Measurements from ENCODE around the gene PCBP3. TPM values are rescaled to one million over a fixed set of nuclear protein-coding genes. Genes with fewer than 3 reads are reported as not detected.

PCBP3 gene
- polyA plus RNA-seq, 1 donor from 2014 or later, result 1.7 TPM

DNA sequence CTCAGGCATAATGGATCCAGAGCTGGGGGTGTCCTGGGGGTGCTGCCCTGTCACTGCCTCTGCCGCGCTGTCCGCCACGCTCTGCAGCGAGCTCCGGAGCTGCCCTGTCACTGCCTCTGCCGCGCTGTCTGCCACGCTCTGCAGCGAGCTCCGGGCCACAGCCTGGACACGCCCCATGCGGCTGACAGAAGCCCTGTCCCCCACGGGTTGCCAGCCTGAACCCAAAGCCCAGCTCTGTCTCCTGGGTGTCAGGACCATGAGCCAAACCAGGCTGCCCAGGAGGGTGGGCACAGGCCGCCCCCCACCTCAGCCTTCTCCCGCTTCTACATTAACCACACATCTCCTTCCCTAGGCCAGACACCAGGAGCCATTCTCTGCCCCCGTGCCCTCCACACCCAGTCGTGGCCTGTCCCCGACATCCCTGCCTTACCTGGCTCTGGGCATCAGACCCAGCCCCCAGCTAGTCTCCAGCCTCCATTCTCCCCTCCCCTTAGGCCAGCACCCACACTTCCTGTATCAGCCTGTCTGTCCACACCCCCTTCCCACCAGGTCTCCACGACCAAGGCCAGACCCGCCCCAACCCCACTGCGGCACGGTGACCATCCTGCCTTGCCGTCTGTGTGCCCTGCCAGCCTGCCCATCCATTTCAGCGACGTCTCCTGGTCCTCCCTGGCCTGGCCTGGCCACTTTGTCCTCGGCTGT lies 265.2 kb downstream of the PCBP3 start:
- Histone ChIP-seq H3K36me3 (ENCODE audit: insufficient read depth, low read length) (no peaks in the 10 kb centered on the region), H3F3A (ENCODE audit: insufficient read depth, low read length, poor library complexity, severe bottlenecking) (no peaks in the 10 kb centered on the region), H2AFZ (ENCODE audit: low read depth, low read length) (no peak overlapping the region), H3K27ac (ENCODE audit: low read length) (no peak overlapping the region), H3K9ac (ENCODE audit: low read length) (no peak overlapping the region), H3K4me3 (ENCODE audit: low read length) (no peak overlapping the region), H3K9me2 (ENCODE audit: insufficient read depth, low read length) (no peaks in the 10 kb centered on the region), H4K20me1 (ENCODE audit: insufficient read depth) (no peaks in the 10 kb centered on the region), H3K9me3 (ENCODE audit: low read length) (no peaks in the 10 kb centered on the region), H3K79me2 (replicated peaks; ENCODE audit: insufficient read depth, low read length) (no peaks in the 10 kb centered on the region), H3K4me2 (ENCODE audit: low read length) (no peak overlapping the region), H3K27me3 (ENCODE audit: insufficient read depth, low read depth, low read length) (no peaks in the 10 kb centered on the region)
- no peak for TF ChIP-seq POLR2AphosphoS5 (IDR thresholded peaks at IDR 0.05)
- TF ChIP-seq EZH2 (IDR thresholded peaks at IDR 0.05; ENCODE audit: borderline replicate concordance, insufficient read depth, low read length, poor library complexity, severe bottlenecking), result no peak
- no peak for TF ChIP-seq MXI1 (conservative IDR thresholded peaks at IDR 0.05; ENCODE audit: poor library complexity, severe bottlenecking)
- TF ChIP-seq SMC3 (conservative IDR thresholded peaks at IDR 0.05; ENCODE audit: poor library complexity), result no peak
- TF ChIP-seq, protein P1, sequence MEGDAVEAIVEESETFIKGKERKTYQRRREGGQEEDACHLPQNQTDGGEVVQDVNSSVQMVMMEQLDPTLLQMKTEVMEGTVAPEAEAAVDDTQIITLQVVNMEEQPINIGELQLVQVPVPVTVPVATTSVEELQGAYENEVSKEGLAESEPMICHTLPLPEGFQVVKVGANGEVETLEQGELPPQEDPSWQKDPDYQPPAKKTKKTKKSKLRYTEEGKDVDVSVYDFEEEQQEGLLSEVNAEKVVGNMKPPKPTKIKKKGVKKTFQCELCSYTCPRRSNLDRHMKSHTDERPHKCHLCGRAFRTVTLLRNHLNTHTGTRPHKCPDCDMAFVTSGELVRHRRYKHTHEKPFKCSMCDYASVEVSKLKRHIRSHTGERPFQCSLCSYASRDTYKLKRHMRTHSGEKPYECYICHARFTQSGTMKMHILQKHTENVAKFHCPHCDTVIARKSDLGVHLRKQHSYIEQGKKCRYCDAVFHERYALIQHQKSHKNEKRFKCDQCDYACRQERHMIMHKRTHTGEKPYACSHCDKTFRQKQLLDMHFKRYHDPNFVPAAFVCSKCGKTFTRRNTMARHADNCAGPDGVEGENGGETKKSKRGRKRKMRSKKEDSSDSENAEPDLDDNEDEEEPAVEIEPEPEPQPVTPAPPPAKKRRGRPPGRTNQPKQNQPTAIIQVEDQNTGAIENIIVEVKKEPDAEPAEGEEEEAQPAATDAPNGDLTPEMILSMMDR (IDR thresholded peaks at IDR 0.05; ENCODE audit: poor library complexity, severe bottlenecking), result no peak
- TF ChIP-seq EP300 (conservative IDR thresholded peaks at IDR 0.05; ENCODE audit: poor library complexity, severe bottlenecking), result no peak
- TF ChIP-seq, protein P2, sequence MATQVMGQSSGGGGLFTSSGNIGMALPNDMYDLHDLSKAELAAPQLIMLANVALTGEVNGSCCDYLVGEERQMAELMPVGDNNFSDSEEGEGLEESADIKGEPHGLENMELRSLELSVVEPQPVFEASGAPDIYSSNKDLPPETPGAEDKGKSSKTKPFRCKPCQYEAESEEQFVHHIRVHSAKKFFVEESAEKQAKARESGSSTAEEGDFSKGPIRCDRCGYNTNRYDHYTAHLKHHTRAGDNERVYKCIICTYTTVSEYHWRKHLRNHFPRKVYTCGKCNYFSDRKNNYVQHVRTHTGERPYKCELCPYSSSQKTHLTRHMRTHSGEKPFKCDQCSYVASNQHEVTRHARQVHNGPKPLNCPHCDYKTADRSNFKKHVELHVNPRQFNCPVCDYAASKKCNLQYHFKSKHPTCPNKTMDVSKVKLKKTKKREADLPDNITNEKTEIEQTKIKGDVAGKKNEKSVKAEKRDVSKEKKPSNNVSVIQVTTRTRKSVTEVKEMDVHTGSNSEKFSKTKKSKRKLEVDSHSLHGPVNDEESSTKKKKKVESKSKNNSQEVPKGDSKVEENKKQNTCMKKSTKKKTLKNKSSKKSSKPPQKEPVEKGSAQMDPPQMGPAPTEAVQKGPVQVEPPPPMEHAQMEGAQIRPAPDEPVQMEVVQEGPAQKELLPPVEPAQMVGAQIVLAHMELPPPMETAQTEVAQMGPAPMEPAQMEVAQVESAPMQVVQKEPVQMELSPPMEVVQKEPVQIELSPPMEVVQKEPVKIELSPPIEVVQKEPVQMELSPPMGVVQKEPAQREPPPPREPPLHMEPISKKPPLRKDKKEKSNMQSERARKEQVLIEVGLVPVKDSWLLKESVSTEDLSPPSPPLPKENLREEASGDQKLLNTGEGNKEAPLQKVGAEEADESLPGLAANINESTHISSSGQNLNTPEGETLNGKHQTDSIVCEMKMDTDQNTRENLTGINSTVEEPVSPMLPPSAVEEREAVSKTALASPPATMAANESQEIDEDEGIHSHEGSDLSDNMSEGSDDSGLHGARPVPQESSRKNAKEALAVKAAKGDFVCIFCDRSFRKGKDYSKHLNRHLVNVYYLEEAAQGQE (IDR thresholded peaks at IDR 0.05; ENCODE audit: borderline replicate concordance), result no peak
- no peak for TF ChIP-seq TAF1 (IDR thresholded peaks at IDR 0.05; ENCODE audit: low read depth)

DNA sequence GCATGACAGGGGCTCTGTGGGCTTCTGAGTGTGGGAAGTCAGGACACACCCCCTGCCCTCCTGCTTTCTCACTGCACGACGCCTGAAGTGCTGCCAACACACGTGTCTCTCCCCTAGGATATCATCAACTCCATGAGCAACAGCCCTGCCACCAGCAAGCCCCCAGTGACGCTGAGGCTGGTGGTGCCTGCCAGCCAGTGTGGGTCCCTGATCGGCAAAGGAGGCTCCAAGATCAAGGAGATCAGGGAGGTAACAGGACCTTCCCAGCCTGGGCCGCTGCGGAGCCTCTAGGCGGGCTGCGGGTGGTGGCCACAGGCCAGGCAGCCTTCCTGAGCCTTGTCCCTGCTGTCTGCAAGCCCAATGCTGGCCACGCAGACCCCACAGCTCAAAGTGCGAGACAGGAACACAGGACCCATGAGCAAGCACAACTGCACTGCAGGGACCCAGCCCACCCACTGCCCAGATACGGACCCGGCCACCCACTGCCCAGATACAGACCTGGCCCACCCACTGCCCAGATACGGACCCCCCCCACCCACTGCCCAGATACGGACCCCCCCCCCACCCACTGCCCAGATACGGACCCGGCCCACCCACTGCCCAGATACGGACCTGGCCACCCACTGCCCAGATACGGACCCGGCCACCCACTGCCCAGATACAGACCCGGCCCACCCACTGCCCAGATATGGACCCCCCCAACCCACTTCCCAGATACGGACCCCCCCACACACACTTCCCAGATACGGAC lies 265.9 kb downstream of the PCBP3 start:
- Histone ChIP-seq H3K27ac (ENCODE audit: low read length) (no peak overlapping the region), H3K9me2 (ENCODE audit: insufficient read depth, low read length) (no peaks in the 10 kb centered on the region), H3K9me3 (ENCODE audit: low read length) (no peaks in the 10 kb centered on the region), H4K20me1 (ENCODE audit: insufficient read depth) (no peaks in the 10 kb centered on the region), H3K9ac (ENCODE audit: low read length) (no peak overlapping the region), H3K4me3 (ENCODE audit: low read length) (no peak overlapping the region), H3K79me2 (replicated peaks; ENCODE audit: insufficient read depth, low read length) (no peaks in the 10 kb centered on the region), H2AFZ (ENCODE audit: low read depth, low read length) (no peak overlapping the region), H3F3A (ENCODE audit: insufficient read depth, low read length, poor library complexity, severe bottlenecking) (no peaks in the 10 kb centered on the region), H3K4me2 (ENCODE audit: low read length) (no peak overlapping the region), H3K36me3 (ENCODE audit: insufficient read depth, low read length) (no peaks in the 10 kb centered on the region), H3K27me3 (ENCODE audit: insufficient read depth, low read depth, low read length) (no peaks in the 10 kb centered on the region)
- TF ChIP-seq, protein P2 (IDR thresholded peaks at IDR 0.05; ENCODE audit: borderline replicate concordance), result no peak
- TF ChIP-seq, protein P1 (IDR thresholded peaks at IDR 0.05; ENCODE audit: poor library complexity, severe bottlenecking), result no peak
- TF ChIP-seq MXI1 (conservative IDR thresholded peaks at IDR 0.05; ENCODE audit: poor library complexity, severe bottlenecking) (no peak), POLR2AphosphoS5 (IDR thresholded peaks at IDR 0.05) (no peak), EZH2 (IDR thresholded peaks at IDR 0.05; ENCODE audit: borderline replicate concordance, insufficient read depth, low read length, poor library complexity, severe bottlenecking) (no peak), TAF1 (IDR thresholded peaks at IDR 0.05; ENCODE audit: low read depth) (no peak), EP300 (conservative IDR thresholded peaks at IDR 0.05; ENCODE audit: poor library complexity, severe bottlenecking) (no peak), RAD21 (conservative IDR thresholded peaks at IDR 0.05) (no peak), SMC3 (conservative IDR thresholded peaks at IDR 0.05; ENCODE audit: poor library complexity) (no peak)

All from neural cell (in vitro differentiated cells).